ENCODE measurements around the gene SLC25A38. TPM values are rescaled to one million over a fixed set of nuclear protein-coding genes. Genes with fewer than 3 reads are reported as not detected.

SLC25A38 gene
- total RNA-seq, 4 donors from 2014 or later, result 10.5 to 61.7 (median 40.4) TPM

DNA sequence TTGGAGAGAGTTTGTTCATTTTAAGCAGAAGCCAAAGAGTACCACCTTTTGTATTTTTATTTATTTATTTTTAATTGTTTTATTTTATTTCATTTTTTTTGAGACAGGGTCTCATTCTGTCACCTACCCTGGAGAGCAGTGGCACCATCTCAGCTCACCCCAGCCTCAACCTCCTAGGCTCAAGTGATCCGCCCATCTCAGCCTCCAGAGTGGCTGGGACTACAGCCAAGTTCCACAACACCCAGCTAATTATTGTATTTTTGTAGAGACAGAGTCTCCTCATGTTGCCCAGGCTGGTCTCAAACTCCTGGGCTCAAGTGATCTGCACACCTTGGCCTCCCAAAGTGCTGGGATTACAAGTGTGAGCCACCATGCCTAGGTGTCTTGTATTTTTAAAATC is 44.1 kb upstream of the SLC25A38 start:
- no peaks in the 10 kb centered on the region for H3K9me3 ChIP-seq
- H3K27ac ChIP-seq, result no peak overlapping the region
- DNase-seq, result no peak
- H3K4me1 ChIP-seq, result peaks cover 0 to 11% (median 2%) of the 10 kb centered on the region in 4 donors
- TF ChIP-seq EP300 (IDR thresholded peaks at IDR 0.05; ENCODE audit: low read depth) (no peak), POLR2AphosphoS5 (IDR thresholded peaks at IDR 0.05) (no peak), POLR2A (IDR thresholded peaks at IDR 0.05) (no peak)
- TF ChIP-seq, protein P1, sequence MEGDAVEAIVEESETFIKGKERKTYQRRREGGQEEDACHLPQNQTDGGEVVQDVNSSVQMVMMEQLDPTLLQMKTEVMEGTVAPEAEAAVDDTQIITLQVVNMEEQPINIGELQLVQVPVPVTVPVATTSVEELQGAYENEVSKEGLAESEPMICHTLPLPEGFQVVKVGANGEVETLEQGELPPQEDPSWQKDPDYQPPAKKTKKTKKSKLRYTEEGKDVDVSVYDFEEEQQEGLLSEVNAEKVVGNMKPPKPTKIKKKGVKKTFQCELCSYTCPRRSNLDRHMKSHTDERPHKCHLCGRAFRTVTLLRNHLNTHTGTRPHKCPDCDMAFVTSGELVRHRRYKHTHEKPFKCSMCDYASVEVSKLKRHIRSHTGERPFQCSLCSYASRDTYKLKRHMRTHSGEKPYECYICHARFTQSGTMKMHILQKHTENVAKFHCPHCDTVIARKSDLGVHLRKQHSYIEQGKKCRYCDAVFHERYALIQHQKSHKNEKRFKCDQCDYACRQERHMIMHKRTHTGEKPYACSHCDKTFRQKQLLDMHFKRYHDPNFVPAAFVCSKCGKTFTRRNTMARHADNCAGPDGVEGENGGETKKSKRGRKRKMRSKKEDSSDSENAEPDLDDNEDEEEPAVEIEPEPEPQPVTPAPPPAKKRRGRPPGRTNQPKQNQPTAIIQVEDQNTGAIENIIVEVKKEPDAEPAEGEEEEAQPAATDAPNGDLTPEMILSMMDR (IDR thresholded peaks at IDR 0.05), result no peak
- in situ Hi-C loops (cut with MboI; ENCODE audit: low pct_ligation_motif_present in 1 of 4, low pct_unique_long_range_greater_than_20kb in 1 of 4, low sequenced_read_pairs in 3 of 4) (no loop called here), intact Hi-C loops (cut with DNase I; ENCODE audit: low total_unique reads) (no loop called here)
- 0 to 100% methylated on average over 1 of the region's 1 CpG for WGBS, 2 donors (ENCODE audit: low coverage in 1 of 2)
- no peaks in the 10 kb centered on the region for H3K36me3 ChIP-seq
- H3K4me3 ChIP-seq, result no peak overlapping the region
- H3K27me3 ChIP-seq, result no peaks in the 10 kb centered on the region

DNA sequence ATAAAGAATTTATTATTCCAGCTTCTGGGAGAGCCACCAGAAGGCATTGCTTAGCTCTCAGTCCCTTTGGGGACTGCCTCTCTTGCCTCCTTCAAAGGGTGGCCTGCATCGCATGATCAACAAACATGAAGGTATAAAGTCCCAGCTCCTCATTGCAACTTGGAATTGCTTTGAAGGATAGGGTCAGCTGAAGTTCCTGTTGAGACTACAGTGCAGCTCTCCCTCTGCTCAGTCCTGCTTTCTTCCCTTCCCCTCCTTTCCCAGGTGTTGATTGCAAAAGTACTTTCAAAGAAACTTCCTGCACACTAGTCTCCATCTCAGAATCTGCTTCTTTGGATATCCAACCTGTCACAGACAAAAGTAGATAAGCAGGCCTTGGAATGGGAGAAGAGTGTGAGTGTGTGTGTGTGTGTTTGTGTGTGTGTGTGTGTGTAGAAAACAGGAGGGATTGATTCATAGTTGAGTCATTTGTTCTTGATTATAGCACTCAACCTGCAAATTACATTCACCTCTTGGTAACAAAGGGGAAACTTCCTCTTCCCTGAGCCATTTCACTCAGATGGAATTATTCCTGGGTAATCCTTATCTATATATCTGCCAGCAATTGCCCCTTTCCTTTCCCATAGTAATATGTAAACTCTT is 40.0 kb upstream of the SLC25A38 start:
- DNase-seq, result peak; percentile 20
- Histone ChIP-seq H3K27me3 (no peaks in the 10 kb centered on the region), H3K9me3 (no peaks in the 10 kb centered on the region), H3K36me3 (no peaks in the 10 kb centered on the region), H3K27ac (peak overlapping the region; percentile 19 to 51 (median 36)), H3K4me1 (peaks cover 0 to 37% (median 17%) of the 10 kb centered on the region in 4 donors), H3K4me3 (no peak overlapping the region)
- TF ChIP-seq POLR2A (IDR thresholded peaks at IDR 0.05), result no peak
- no peak for TF ChIP-seq POLR2AphosphoS5 (IDR thresholded peaks at IDR 0.05)
- in situ Hi-C loops (cut with MboI; ENCODE audit: low pct_ligation_motif_present in 1 of 4, low pct_unique_long_range_greater_than_20kb in 1 of 4, low sequenced_read_pairs in 3 of 4), result no loop called here
- 44% methylated on average over 1 of the region's 1 CpG; no CpG with 5 or more reads in 1 of the 2 donors for WGBS, 2 donors (ENCODE audit: low coverage in 1 of 2)
- intact Hi-C loops (cut with DNase I; ENCODE audit: low total_unique reads), result no loop called here

DNA sequence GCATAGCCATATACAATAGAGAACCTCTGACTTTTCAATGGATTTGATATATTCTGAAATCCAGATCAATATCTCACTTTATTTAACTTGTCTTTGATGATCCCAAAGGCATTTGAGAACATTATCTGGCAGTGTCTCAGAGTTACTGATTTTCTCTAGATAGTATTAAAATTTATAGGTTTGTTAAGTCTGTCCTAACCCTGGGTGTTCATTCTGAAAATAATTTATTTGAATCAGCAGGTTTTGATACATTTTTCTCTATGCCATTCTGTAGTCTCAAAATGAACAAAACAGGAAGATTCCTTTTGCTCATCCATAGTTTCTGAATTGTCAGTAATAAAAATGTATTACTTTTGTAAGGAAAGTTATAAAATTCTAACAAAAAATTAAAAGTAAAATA is 39.4 kb upstream of the SLC25A38 start:
- Histone ChIP-seq H3K27ac (peak overlapping the region; percentile 19 to 40 (median 30)), H3K4me1 (peaks cover 0 to 41% (median 18%) of the 10 kb centered on the region in 4 donors), H3K27me3 (no peaks in the 10 kb centered on the region), H3K4me3 (no peak overlapping the region), H3K9me3 (no peaks in the 10 kb centered on the region), H3K36me3 (no peaks in the 10 kb centered on the region)
- no peak for TF ChIP-seq POLR2AphosphoS5 (IDR thresholded peaks at IDR 0.05)
- TF ChIP-seq, protein P1 (IDR thresholded peaks at IDR 0.05), result no peak
- TF ChIP-seq EP300 (IDR thresholded peaks at IDR 0.05; ENCODE audit: low read depth), result no peak
- TF ChIP-seq POLR2A (IDR thresholded peaks at IDR 0.05), result no peak
- intact Hi-C loops (cut with DNase I; ENCODE audit: low total_unique reads), result no loop called here
- no peak for DNase-seq
- in situ Hi-C loops (cut with MboI; ENCODE audit: low pct_ligation_motif_present in 1 of 4, low pct_unique_long_range_greater_than_20kb in 1 of 4, low sequenced_read_pairs in 3 of 4), result no loop called here

DNA sequence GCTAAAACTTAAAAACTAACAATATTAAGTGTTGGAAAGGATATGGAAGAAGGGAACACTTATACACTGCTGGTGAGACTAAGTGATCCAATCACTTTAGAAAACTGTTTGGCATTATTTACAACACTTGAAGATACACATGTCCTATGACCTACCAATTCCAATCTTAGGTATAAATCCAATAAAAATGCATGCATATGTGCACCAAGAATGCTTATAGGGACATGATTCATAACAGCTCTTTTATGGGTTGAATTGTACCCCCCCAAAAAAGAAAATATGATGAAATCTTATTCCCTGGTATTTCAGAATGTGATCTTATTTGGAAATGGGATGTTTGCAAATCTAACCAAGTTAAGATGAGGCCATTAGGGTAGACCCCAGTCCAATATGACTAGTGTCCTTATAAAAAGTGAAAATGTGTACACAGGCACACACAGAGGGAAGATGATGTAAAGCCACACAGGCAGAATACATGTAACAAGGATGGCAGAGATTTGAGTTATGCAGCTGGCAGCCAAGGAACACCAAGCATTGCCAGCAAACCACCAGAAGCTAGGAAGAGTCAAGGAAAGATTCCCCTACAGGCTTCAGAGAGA is 38.3 kb upstream of the SLC25A38 start:
- in situ Hi-C loops (cut with MboI; ENCODE audit: low pct_ligation_motif_present in 1 of 4, low pct_unique_long_range_greater_than_20kb in 1 of 4, low sequenced_read_pairs in 3 of 4), result no loop called here
- no peaks in the 10 kb centered on the region for H3K36me3 ChIP-seq
- H3K9me3 ChIP-seq, result no peaks in the 10 kb centered on the region
- no peak overlapping the region for H3K27ac ChIP-seq
- TF ChIP-seq EP300 (IDR thresholded peaks at IDR 0.05; ENCODE audit: low read depth), result no peak
- TF ChIP-seq, protein P1 (IDR thresholded peaks at IDR 0.05), result no peak
- TF ChIP-seq POLR2A (IDR thresholded peaks at IDR 0.05), result no peak
- no peak for TF ChIP-seq POLR2AphosphoS5 (IDR thresholded peaks at IDR 0.05)
- H3K4me1 ChIP-seq, result peaks cover under 1 to 52% (median 22%) of the 10 kb centered on the region in 4 donors
- no peak overlapping the region for H3K4me3 ChIP-seq
- no peaks in the 10 kb centered on the region for H3K27me3 ChIP-seq
- intact Hi-C loops (cut with DNase I; ENCODE audit: low total_unique reads), result no loop called here
- DNase-seq, result no peak

All from transverse colon (tissue), 4 donors.